ENCODE results near the gene CNNM4.
"Not testable (repeated sequence)": the region's sequence is repeated elsewhere in the genome, so short reads cannot be mapped to it uniquely, and the experiment has no call there.

CNNM4 gene

DNA sequence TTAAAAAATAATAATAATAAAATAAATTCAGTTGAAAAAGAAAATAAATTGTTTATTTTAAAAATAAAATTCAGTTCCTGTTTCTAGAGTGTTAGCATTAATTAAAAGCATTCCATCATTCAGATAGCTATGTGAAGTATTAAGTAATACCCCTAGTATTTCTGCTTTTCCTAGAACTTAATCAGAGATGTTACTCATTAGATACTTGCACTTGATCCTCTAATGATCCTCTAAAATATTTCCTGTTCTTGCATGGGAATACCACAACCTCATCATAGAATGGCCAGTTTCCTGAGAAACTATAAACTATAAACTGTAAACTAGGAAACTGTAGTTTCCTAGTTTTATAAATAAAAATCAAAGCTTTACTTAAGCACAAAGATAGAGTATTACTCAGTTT is 44.3 kb downstream of the CNNM4 start:
- TF ChIP-seq, protein P1, sequence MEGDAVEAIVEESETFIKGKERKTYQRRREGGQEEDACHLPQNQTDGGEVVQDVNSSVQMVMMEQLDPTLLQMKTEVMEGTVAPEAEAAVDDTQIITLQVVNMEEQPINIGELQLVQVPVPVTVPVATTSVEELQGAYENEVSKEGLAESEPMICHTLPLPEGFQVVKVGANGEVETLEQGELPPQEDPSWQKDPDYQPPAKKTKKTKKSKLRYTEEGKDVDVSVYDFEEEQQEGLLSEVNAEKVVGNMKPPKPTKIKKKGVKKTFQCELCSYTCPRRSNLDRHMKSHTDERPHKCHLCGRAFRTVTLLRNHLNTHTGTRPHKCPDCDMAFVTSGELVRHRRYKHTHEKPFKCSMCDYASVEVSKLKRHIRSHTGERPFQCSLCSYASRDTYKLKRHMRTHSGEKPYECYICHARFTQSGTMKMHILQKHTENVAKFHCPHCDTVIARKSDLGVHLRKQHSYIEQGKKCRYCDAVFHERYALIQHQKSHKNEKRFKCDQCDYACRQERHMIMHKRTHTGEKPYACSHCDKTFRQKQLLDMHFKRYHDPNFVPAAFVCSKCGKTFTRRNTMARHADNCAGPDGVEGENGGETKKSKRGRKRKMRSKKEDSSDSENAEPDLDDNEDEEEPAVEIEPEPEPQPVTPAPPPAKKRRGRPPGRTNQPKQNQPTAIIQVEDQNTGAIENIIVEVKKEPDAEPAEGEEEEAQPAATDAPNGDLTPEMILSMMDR (conservative IDR thresholded peaks at IDR 0.05) = no peak
- no peak for TF ChIP-seq ZFX (IDR thresholded peaks at IDR 0.05)
- no peak overlapping the region for H3K27ac ChIP-seq

DNA sequence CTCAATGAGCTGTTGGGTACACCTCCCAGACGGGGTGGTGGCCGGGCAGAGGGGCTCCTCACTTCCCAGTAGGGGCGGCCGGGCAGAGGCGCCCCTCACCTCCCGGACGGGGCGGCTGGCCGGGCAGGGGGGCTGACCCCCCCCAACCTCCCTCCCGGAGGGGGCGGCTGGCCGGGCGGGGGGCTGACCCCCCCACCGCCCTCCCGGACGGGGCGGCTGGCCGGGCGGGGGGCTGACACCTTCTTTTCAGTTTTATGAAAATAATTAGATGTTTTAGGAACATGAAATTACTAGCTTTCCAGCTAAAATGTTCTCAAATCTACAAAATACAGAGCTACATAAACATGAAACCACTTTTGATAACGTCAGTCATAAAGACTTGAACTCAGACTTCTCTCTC is 45.2 kb downstream of the CNNM4 start:
- not testable (repeated sequence) for H3K27ac ChIP-seq

DNA sequence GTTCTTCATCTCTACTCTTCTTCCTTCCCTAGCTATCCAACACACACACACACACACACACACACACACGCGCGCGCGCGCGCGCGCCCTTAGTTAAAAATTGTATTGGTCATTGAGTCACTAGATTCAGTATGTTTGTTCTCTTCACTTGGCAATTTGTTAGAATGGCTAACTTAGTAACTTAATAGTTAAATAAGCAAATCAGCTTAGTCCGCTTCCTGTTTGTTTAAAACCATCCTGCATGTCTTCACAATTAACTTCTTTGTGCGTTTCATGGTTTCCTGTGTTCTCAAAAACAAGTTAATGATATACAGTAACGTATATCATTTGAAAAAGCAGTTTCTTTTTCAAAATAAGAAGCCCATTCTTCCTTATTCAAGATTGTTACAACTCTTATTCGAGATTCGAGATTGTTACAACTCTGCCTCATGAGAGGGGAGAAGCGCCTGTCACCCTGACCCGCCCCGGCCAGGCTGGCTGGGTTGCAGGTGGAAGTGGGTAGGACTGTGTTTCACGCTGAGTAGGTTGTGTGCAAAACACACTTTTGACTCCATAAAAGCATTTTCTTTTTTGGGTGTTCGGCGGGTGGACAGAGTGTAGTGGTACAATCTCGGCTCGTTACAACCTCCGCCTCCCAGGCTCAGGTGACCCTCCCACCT is 45.9 kb downstream of the CNNM4 start:
- no peak overlapping the region for H3K27ac ChIP-seq
- TF ChIP-seq ZFX (IDR thresholded peaks at IDR 0.05) = no peak
- TF ChIP-seq, protein P1 (conservative IDR thresholded peaks at IDR 0.05) = no peak

DNA sequence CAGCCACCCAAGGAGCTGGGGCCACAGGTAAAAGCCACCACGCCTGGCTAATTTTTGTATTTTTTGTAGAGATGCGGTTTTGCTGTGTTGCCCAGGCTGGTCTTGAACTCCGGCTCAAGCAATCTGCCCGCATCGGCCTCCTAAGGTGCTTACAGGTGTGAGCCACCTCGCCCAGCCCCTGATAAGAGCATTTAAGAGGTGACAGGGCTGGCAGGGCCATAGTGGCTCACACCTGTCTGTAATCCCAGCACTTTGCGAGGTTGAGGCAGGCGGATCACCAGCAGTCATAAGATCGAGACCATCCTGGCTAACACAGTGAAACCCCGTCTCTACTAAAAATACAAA is 46.4 kb downstream of the CNNM4 start:
- no peak for TF ChIP-seq ZFX (IDR thresholded peaks at IDR 0.05)
- no peak overlapping the region for H3K27ac ChIP-seq

DNA sequence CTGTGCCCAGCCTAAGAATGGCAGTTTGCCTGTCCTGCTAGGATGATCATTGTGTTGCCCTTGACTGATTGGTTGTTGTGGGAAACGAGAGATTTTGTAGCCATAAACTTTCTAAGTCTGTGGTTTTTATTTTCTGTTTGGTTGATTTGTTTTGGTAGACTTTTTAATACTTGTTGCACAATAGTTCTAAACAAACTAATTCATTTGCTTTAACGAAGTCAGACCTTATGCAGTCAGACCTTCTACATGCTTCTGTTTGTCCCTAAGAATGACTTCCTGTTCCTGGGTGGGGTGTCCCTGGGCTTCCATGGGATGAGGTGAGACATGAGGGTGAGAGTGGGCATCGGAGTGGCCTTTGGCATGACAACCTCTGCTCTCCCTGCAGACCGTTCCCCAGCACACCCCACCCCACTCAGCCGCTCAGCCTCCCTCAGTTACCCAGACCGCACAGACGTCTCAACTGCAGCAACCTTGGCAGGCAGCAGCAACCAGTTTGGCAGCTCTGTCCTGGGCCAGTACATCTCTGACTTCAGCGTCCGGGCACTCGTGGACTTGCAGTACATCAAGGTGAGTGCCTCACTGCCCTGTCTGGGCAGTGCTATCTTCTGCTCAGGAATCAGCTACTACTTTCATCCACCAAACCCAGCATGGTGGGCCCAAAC is 47.6 kb downstream of the CNNM4 start:
- TF ChIP-seq, protein P1 (conservative IDR thresholded peaks at IDR 0.05) = no peak
- no peak for TF ChIP-seq ZFX (IDR thresholded peaks at IDR 0.05)
- H3K27ac ChIP-seq = no peak overlapping the region

DNA sequence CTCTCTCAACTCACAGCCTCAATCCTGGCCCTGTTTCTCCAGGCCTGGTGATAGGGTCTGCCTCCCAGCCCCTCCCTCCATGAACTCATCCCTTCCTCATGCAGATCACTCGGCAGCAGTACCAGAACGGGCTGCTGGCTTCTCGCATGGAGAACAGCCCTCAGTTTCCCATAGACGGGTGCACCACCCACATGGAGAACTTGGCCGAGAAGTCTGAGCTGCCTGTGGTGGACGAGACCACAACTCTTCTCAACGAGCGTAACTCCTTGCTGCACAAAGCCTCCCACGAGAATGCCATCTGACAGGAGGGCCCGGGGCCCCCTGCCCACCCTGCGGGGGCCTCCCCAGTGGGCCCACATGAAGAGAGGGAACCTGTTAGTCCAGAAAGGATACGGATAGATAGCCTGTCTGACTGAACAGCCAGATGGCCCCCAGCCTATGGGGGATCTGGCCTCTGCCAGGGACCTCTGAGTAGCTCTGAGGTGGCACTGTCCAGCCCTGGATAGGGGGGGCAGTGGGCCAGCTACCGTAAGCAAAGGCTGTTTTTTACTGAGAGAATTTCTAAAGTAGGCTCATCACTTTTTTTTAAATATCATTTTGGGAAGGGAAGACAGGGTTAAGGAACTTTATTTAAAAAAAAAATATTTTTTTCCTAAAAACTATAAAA is 48.6 kb downstream of the CNNM4 start:
- TF ChIP-seq ZFX (IDR thresholded peaks at IDR 0.05) = no peak
- TF ChIP-seq, protein P1 (conservative IDR thresholded peaks at IDR 0.05) = no peak
- no peak overlapping the region for H3K27ac ChIP-seq

DNA sequence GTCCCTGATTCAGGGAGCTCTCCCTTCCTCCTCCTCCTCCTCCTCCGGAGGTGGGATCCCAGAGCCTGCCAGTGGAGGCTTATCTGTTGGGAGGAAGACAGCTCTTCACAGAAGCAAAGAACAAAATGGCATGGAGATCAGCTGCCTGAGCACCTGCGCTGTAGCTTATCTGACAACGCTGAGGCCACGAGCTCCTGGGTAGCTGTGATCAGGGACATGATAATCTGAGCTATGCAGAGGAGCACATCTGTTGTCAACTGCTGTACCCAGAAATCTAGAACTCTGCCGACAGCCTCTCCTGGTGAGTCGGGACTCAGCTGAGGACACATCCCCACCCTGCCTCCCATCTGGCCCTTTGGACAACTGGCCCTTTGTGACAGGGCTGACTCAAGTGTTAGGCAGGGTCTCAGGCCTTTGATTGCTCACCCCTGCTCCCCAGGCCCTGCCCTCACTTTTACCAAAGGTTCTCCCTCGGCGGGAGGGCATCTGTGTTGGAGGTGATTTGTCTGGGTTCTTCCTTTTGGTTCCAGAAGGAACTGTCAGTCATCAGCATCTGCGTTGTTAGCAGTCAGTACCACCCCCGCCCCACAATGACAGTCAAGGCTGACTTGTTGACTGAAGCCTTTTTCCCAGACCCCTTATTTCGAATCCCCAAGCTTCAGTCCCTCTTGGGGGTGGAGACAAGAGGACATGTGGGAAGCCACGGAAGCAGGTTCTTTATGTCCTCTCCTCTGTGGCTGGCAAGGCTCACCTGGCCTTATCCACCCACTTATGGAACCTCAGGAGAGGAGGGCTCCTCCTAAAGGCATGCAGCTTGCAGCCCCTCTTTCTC is 49.5 kb downstream of the CNNM4 start:
- H3K27ac ChIP-seq = no peak overlapping the region
- TF ChIP-seq, protein P1 (conservative IDR thresholded peaks at IDR 0.05) = no peak
- no peak for TF ChIP-seq ZFX (IDR thresholded peaks at IDR 0.05)

DNA sequence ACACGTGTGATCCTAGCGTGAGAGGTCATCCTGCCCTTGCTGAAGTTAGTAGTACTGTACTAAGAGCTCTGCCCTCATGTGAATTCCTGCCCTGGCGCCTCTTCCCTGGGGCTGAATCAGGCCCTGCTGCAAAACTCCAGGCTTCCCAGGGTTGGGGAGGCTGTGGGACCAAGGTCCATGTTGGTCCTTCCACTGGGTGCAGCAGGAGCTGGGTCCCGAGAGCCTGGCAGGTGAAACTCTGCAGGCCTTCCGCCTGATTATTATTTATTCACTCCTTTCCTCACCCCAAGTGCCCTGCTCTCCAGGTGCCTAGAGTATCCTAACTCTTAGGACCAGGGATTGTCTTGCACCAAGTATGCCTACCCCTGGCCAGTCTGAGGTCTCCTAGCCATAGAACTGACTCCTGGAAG is 50.1 kb downstream of the CNNM4 start:
- TF ChIP-seq ZFX (IDR thresholded peaks at IDR 0.05) = no peak
- TF ChIP-seq, protein P1 (conservative IDR thresholded peaks at IDR 0.05) = no peak
- H3K27ac ChIP-seq = no peak overlapping the region
